T-cell (primary cell): ENCODE measurements around the gene EDC4. TPM values are rescaled to one million over a fixed set of nuclear protein-coding genes. Genes with fewer than 3 reads are reported as not detected.

Source experiments
- ATAC-seq, 4 experiments: fragments of 200-7000 bp in 3 of 4; fragments of 150-1000 bp in 1 of 4; cut with Tn5 transposase; replicated peaks in 1 of 4; 1 replicate in 3 of 4; 2 replicates in 1 of 4; pipeline ENCODE4 v1.10.0; 2021; ENCODE audit warnings: moderate library complexity in 3 of 4, mild to moderate bottlenecking in 2 of 4, moderate number of reproducible peaks in 1 of 4
- CTCF ChIA-PET, 2 donors: fragments of 300-600 bp; sonication (Branson Sonifier 250); formaldehyde crosslinking; loops; one replicate each; lab custom pipeline; 2022; ENCODE audit warnings: antibody characterized with exemption in 2 of 2; lab: Charles Lee
- POLR2A ChIA-PET, 2 donors: fragments of 300-600 bp; sonication (Branson Sonifier 250); formaldehyde crosslinking; loops; one replicate each; lab custom pipeline; 2022; ENCODE audit warnings: antibody characterized with exemption in 2 of 2; lab: Charles Lee
- DNase-seq, 35 experiments: peaks; one replicate each; pipeline versions ENCODE4 v3.0.0 to v3.0.0-alpha.2; 2013 to 2023
- H3K27ac ChIP-seq: one replicate; pipeline ENCODE4 v1.5.1; 2013; ENCODE audit warnings: low read length
- H3K27me3 ChIP-seq, 2 experiments: replicated peaks in 1 of 2; 1 replicate in 1 of 2; 2 replicates in 1 of 2; pipeline versions ENCODE4 v1.6.1 to v1.7.0; 2013; ENCODE audit warnings: low read length in 1 of 2, mixed read lengths in 1 of 2; ENCODE audit not compliant: control insufficient read depth in 2 of 2, insufficient read depth in 2 of 2; ENCODE audit errors: extremely low read depth in 1 of 2
- H3K36me3 ChIP-seq, 2 donors: 1 replicate in 1 of 2; 2 replicates in 1 of 2; pipeline versions ENCODE4 v1.6.1 to v1.7.0; 2013; ENCODE audit warnings: low read length in 1 of 2; ENCODE audit not compliant: control insufficient read depth in 2 of 2, insufficient read depth in 1 of 2; ENCODE audit errors: extremely low read depth in 1 of 2
- H3K4me1 ChIP-seq, 2 experiments: 1 replicate in 1 of 2; 2 replicates in 1 of 2; pipeline versions ENCODE4 v1.6.1 to v1.7.0; 2013; ENCODE audit warnings: low read length in 2 of 2, mixed read lengths in 1 of 2; ENCODE audit not compliant: insufficient read depth in 2 of 2, control insufficient read depth in 1 of 2; ENCODE audit errors: extremely low read depth in 1 of 2
- H3K4me3 ChIP-seq, 2 donors: 1 replicate in 1 of 2; 2 replicates in 1 of 2; pipeline versions ENCODE4 v1.5.1 to v1.7.0; 2013; ENCODE audit warnings: mild to moderate bottlenecking in 2 of 2, low read length in 1 of 2, moderate library complexity in 1 of 2; ENCODE audit not compliant: control insufficient read depth in 1 of 2; ENCODE audit errors: extremely low read depth in 1 of 2
- H3K9me3 ChIP-seq: 2 replicates; pipeline ENCODE4 v1.7.0; 2013
- H3K27ac Mint-ChIP-seq, 2 donors: one replicate each; pipeline ENCODE4 v1.8.0; 2020 to 2021; ENCODE audit warnings: mild to moderate bottlenecking in 2 of 2, mixed read lengths in 2 of 2
- H3K27me3 Mint-ChIP-seq, 2 donors: one replicate each; pipeline ENCODE4 v1.8.0; 2021 to 2022; ENCODE audit warnings: mixed read lengths in 2 of 2
- H3K36me3 Mint-ChIP-seq: one replicate; pipeline ENCODE4 v1.8.0; 2021; ENCODE audit warnings: mixed read lengths
- H3K4me1 Mint-ChIP-seq, 3 donors: one replicate each; pipeline ENCODE4 v1.8.0; 2020 to 2022; ENCODE audit warnings: mixed read lengths in 3 of 3, mild to moderate bottlenecking in 1 of 3
- H3K4me3 Mint-ChIP-seq, 3 donors: one replicate each; pipeline ENCODE4 v1.8.0; 2020 to 2022; ENCODE audit warnings: mild to moderate bottlenecking in 3 of 3, mixed read lengths in 3 of 3, moderate library complexity in 3 of 3
- H3K9me3 Mint-ChIP-seq, 3 donors: one replicate each; pipeline ENCODE4 v1.8.0; 2020 to 2022; ENCODE audit warnings: mixed read lengths in 3 of 3
- WGBS: methylation state at CpG from one replicate; pipeline ENCODE4 v1.1.5; 2013; ENCODE audit warnings: missing lambda C conversion rate; ENCODE audit not compliant: insufficient coverage; 5-methylcytosine and 5-hydroxymethylcytosine counted together
- total RNA-seq, 35 experiments: library from RNA in 6 of 35; stranded (reverse) in 6 of 35; fragments of 120-200 nt in 1 of 35; gene quantifications; one replicate each; pipeline versions ENCODE4 v1.2.1 to v1.2.4 and lab custom pipeline; 2013 to 2026

Gene EDC4
- total RNA-seq, 5 donors from 2014 or later (not counting 1 experiment from before 2014, with no cell fraction given): 110 to 144 (median 136) TPM

- POLR2A ChIA-PET: interaction anchor here in 1 of 2 donors (0.6 kb wide), 1 partner anchor 42 kb away, joined by 7 read pairs; no protein-coding TSS in a partner anchor
- Histone ChIP-seq H3K36me3 (peaks cover 4 to 11% of the 10 kb centered on the region in 2 donors), H3K4me1 (peaks cover 14 to 27% of the 10 kb centered on the region in 2 experiments), H3K27me3 (no peaks in the 10 kb centered on the region), H3K4me3 (no peak overlapping the region), H3K27ac (no peak overlapping the region), H3K9me3 (no peaks in the 10 kb centered on the region)
- Mint-ChIP-seq H3K27me3 (no peaks in the 10 kb centered on the region), H3K4me1 (peaks cover 53 to 67% (median 58%) of the 10 kb centered on the region in 3 donors), H3K4me3 (no peak overlapping the region), H3K36me3 (peaks cover 4% of the 10 kb centered on the region), H3K9me3 (no peaks in the 10 kb centered on the region), H3K27ac (no peak overlapping the region)
- CTCF ChIA-PET: interaction anchor here in 1 of 2 donors (0.6 to 1.5 kb wide), 4 partner anchors 11 to 449 kb away, joined by 3 to 4 read pairs (median 3); partner anchors contain the start of gene CTRL
- WGBS: 100% methylated on average over 1 of the region's 3 CpGs
- DNase-seq (no peak), ATAC-seq (no peak)
These were observed 24.4 kb downstream of the EDC4 start for GRCh38 chr16:67897231-67897630.

DNA sequence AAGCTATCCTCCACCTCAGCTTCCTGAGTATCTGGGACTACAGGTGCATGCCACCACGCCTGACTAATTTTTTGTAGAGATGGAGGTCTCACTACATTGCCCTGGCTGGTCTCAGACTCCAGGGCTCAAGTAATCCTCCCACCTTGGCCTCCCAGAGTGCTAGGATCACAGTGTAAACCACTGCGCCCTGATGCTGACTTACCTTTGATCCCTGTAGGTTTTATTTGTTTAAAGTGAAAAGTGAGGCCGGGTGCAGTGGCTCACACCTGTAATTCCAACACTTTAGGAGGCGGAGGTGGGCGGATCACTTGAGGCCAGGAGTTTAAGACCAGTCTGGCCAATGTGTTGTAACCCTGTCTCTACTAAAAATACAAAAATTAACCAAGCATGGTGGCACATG lies 28.9 kb downstream of the EDC4 start:
- peaks cover 0 to 2% of the 10 kb centered on the region in 2 experiments for H3K4me1 ChIP-seq
- H3K27ac ChIP-seq: no peak overlapping the region
- ChIA-PET CTCF (no interaction called here), POLR2A (interaction anchor here in 1 of 2 donors (0.7 kb wide), 1 partner anchor 39 kb away, joined by 6 read pairs; no protein-coding TSS in a partner anchor)
- peaks cover 24 to 29% (median 29%) of the 10 kb centered on the region in 3 donors for H3K4me1 Mint-ChIP-seq
- H3K36me3 ChIP-seq: peaks cover 10 to 13% of the 10 kb centered on the region in 2 donors
- WGBS: 86% methylated on average over 3 of the region's 5 CpGs
- no peak overlapping the region for H3K4me3 Mint-ChIP-seq
- no peak overlapping the region for H3K27ac Mint-ChIP-seq
- no peaks in the 10 kb centered on the region for H3K27me3 ChIP-seq
- H3K9me3 ChIP-seq: no peaks in the 10 kb centered on the region
- H3K9me3 Mint-ChIP-seq: no peaks in the 10 kb centered on the region
- H3K4me3 ChIP-seq: no peak overlapping the region
- no peaks in the 10 kb centered on the region for H3K27me3 Mint-ChIP-seq
- DNase-seq: no peak
- peaks cover 15% of the 10 kb centered on the region for H3K36me3 Mint-ChIP-seq
- ATAC-seq: no peak

GRCh38 chr16:67902831-67903230 lies 30.0 kb downstream of the EDC4 start:
- Histone ChIP-seq H3K4me1 (no peaks in the 10 kb centered on the region), H3K27me3 (no peaks in the 10 kb centered on the region), H3K9me3 (no peaks in the 10 kb centered on the region), H3K36me3 (peaks cover 10 to 13% of the 10 kb centered on the region in 2 donors), H3K27ac (no peak overlapping the region), H3K4me3 (no peak overlapping the region)
- DNase-seq: no peak
- ChIA-PET POLR2A (no interaction called here), CTCF (no interaction called here)
- Mint-ChIP-seq H3K4me3 (no peak overlapping the region), H3K36me3 (peaks cover 12% of the 10 kb centered on the region), H3K4me1 (peaks cover 15 to 25% (median 19%) of the 10 kb centered on the region in 3 donors), H3K27ac (peak overlapping the region in 1 of 2 donors; percentile 34), H3K9me3 (no peaks in the 10 kb centered on the region), H3K27me3 (no peaks in the 10 kb centered on the region)
- 100% methylated on average over 1 of the region's 4 CpGs for WGBS
- no peak for ATAC-seq

DNA sequence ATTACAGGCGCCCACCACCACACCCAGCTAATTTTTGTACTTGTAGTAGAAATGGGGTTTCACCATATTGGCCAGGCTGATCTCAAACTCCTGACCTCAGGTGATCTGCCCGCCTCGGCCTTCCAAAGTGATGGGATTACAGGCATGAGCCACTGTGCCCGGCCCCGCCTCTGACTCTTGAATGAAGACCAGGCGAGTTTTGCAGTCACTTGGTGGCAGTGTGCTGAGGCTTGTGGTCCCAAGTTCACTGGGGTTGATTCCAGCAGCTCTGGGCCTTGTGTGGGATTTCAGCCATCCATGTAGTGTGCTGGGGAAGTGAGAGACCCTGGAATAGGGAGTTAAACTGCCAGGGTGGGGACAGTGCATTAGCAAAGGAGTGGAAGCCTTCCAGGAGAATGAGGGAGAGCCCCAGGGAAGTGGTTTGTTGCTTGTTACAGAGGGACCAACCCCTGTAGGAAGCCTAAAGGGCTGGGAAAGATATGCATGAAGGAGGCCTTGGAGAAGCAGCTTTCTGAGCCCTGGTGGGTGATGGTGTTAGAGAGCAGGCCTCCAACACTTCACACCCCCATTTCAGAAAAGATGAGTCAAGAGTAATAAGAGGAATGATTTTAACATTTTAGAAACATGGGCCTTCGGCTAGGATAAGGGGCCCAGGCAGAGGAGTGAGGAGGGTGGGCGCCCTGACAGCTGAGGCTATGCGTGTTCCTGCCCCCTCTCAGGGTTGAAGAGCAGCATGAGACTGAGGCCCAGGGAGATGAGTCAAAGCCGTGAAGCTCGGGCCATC lies 34.7 kb downstream of the EDC4 start:
- no peak overlapping the region for H3K4me3 Mint-ChIP-seq
- H3K9me3 ChIP-seq: no peaks in the 10 kb centered on the region
- ATAC-seq: no peak

GRCh38 chr16:67909056-67909742 lies 36.3 kb downstream of the EDC4 start:
- no peak for ATAC-seq
- Histone ChIP-seq H3K4me3 (no peak overlapping the region), H3K36me3 (peaks cover 3 to 33% of the 10 kb centered on the region in 2 donors), H3K4me1 (peaks cover 0 to 12% of the 10 kb centered on the region in 2 experiments), H3K27ac (no peak overlapping the region), H3K27me3 (no peaks in the 10 kb centered on the region), H3K9me3 (no peaks in the 10 kb centered on the region)
- Mint-ChIP-seq H3K4me3 (no peak overlapping the region), H3K27me3 (no peaks in the 10 kb centered on the region), H3K4me1 (peaks cover 8 to 21% (median 15%) of the 10 kb centered on the region in 3 donors), H3K9me3 (no peaks in the 10 kb centered on the region), H3K36me3 (peaks cover 27% of the 10 kb centered on the region), H3K27ac (no peak overlapping the region)
- POLR2A ChIA-PET: no interaction called here
- no peak for DNase-seq
- CTCF ChIA-PET: interaction anchor here in 1 of 2 donors (0.6 to 1.1 kb wide), 2 partner anchors 9 to 158 kb away, joined by 3 to 5 read pairs; no protein-coding TSS in a partner anchor
- 98% methylated on average over 31 of the region's 36 CpGs for WGBS

More for the DNA sequence above, 34.7 kb downstream of the EDC4 start:
- CTCF ChIA-PET: no interaction called here
- Histone ChIP-seq H3K36me3 (peaks cover 7 to 40% of the 10 kb centered on the region in 2 donors), H3K27ac (no peak overlapping the region), H3K27me3 (no peaks in the 10 kb centered on the region), H3K4me3 (no peak overlapping the region), H3K4me1 (peaks cover 0 to 12% of the 10 kb centered on the region in 2 experiments)
- no peaks in the 10 kb centered on the region for H3K27me3 Mint-ChIP-seq
- peaks cover 31% of the 10 kb centered on the region for H3K36me3 Mint-ChIP-seq
- no peak overlapping the region for H3K27ac Mint-ChIP-seq
- DNase-seq: no peak
- H3K9me3 Mint-ChIP-seq: no peaks in the 10 kb centered on the region
- WGBS: 90% methylated on average over 10 of the region's 11 CpGs
- POLR2A ChIA-PET: interaction anchor here in 1 of 2 donors (0.5 kb wide), 1 partner anchor 23 kb away, joined by 7 read pairs; no protein-coding TSS in a partner anchor
- peaks cover 11 to 21% (median 13%) of the 10 kb centered on the region in 3 donors for H3K4me1 Mint-ChIP-seq

DNA sequence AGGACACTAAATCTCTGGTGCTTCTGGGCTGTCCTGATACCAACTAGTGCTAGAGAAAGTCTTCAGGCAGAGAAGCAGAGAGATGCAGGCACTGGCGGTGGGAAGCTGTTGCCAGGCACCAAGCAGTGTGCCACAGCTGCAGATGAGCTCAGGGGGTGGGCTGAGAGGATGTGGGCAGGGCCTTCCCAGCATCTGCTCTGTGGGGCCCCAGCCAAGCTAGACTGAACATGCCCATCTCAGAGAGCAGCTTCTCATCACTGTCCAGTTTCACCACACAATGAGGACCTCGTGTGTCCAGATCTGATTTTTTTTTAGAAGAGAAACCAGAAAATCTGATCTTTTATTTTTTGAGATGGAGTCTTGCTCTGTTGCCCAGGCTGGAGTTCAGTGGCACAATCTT lies 37.3 kb downstream of the EDC4 start:
- H3K27me3 Mint-ChIP-seq: no peaks in the 10 kb centered on the region
- DNase-seq (peak in 7 of 35 experiments; percentile 10 to 23 (median 15)), ATAC-seq (peak; percentile 30 to 72 (median 46))
- Histone ChIP-seq H3K4me1 (peaks cover 0 to 15% of the 10 kb centered on the region in 2 experiments), H3K9me3 (no peaks in the 10 kb centered on the region), H3K27me3 (no peaks in the 10 kb centered on the region), H3K4me3 (no peak overlapping the region), H3K36me3 (peaks cover 3 to 36% of the 10 kb centered on the region in 2 donors), H3K27ac (no peak overlapping the region)
- WGBS: no CpG with 5 or more reads among the region's 2 CpGs
- H3K4me3 Mint-ChIP-seq: no peak overlapping the region
- POLR2A ChIA-PET: no interaction called here
- no peaks in the 10 kb centered on the region for H3K9me3 Mint-ChIP-seq
- H3K27ac Mint-ChIP-seq: no peak overlapping the region
- H3K36me3 Mint-ChIP-seq: peaks cover 30% of the 10 kb centered on the region
- peaks cover 13 to 26% (median 18%) of the 10 kb centered on the region in 3 donors for H3K4me1 Mint-ChIP-seq
- CTCF ChIA-PET: no interaction called here
